Adrenal gland (tissue), 12 donors: ENCODE data around the gene ADAMTS4. TPM values are rescaled to one million over a fixed set of nuclear protein-coding genes. Genes with fewer than 3 reads are reported as not detected.
"Not testable (repeated sequence)": the region's sequence is repeated elsewhere in the genome, so short reads cannot be mapped to it uniquely, and the experiment has no call there.

ENCODE experiments used
- DNase-seq, 7 donors: peaks; one replicate each; pipeline ENCODE4 v3.0.0-alpha.2; 2019 to 2020
- H3K27ac ChIP-seq, 5 donors: fragments of 200-600 bp; sonication (generic) in 4 of 5; 1 replicate in 3 of 5; 2 replicates in 2 of 5; pipeline versions ENCODE4 v1.5.1 to v1.8.0; 2016 to 2020; ENCODE audit warnings: mild to moderate bottlenecking in 1 of 5
- H3K27me3 ChIP-seq: fragments of 200-600 bp; 2 replicates; pipeline ENCODE4 v1.8.0; 2021
- H3K36me3 ChIP-seq, 2 donors: fragments of 200-600 bp; replicated peaks in 1 of 2; 1 replicate in 1 of 2; 2 replicates in 1 of 2; pipeline versions ENCODE4 v1.5.1 to v1.8.0; 2018 to 2022
- H3K4me1 ChIP-seq, 2 donors: fragments of 200-600 bp; replicated peaks in 1 of 2; 1 replicate in 1 of 2; 2 replicates in 1 of 2; pipeline versions ENCODE4 v1.5.1 to v1.8.0; 2018 to 2021
- H3K4me3 ChIP-seq, 4 donors: fragments of 200-600 bp; sonication (generic) in 3 of 4; one replicate each; pipeline ENCODE4 v1.5.1; 2016 to 2018
- H3K9me3 ChIP-seq, 3 donors: fragments of 200-600 bp; sonication (generic) in 1 of 3; replicated peaks in 1 of 3; 1 replicate in 2 of 3; 2 replicates in 1 of 3; pipeline versions ENCODE4 v1.5.1 to v1.8.0; 2016 to 2021
- POLR2A ChIP-seq, 2 donors: fragments of 450-650 bp; IDR thresholded peaks; one replicate each; pipeline ENCODE4 v1.6.1; 2017; ENCODE audit warnings: antibody characterized with exemption in 2 of 2, mild to moderate bottlenecking in 2 of 2, moderate library complexity in 1 of 2
- WGBS, 4 donors: extraction: QIAGEN DNeasy Blood & Tissue Kit in 2 of 4; methylation state at CpG; one replicate each; pipeline versions ENCODE4 v1.1.5 to v1.1.7; 2013 to 2017; 5-methylcytosine and 5-hydroxymethylcytosine counted together
- intact Hi-C, 2 donors: fragments of 100-400 bp; cut with DNase I; formaldehyde crosslinking; loops; one replicate each; pipeline versions ENCODE4 v1.14.1 to v1.15.0; 2022 to 2023
- polyA plus RNA-seq, 3 donors: library from polyadenylated mRNA; stranded (reverse); fragments of 200-250 nt in 2 of 3; fragments of 350-450 nt in 1 of 3; fragmentation: Illumina TruSeq in 1 of 3; extraction: RNeasy Lipid Tissue Mini Kit (QIAGEN cat#74804) in 1 of 3; gene quantifications; one replicate each; pipeline ENCODE4 v1.2.3, GENCODE V29; 2013 to 2014
- total RNA-seq, 9 donors: library from RNA; depleted of rRNA in 4 of 9; stranded (reverse); fragments of >200 nt in 4 of 9; fragments of 120-200 nt in 1 of 9; fragmentation: NEBNext Ultra II Directional in 1 of 9; extraction: Animal tissue kit (Norgen Biotek cat#: 25700) in 1 of 9; gene quantifications; one replicate each; pipeline versions ENCODE4 v1.1.0 to v1.2.4, GENCODE V29; 2013 to 2023
- TF ChIP-seq, protein P1 (sequence below), 6 experiments: fragments of 450-650 bp in 4 of 6; fragments of 200-600 bp in 2 of 6; sonication (generic) in 1 of 6; IDR thresholded peaks; 1 replicate in 5 of 6; 2 replicates in 1 of 6; pipeline versions ENCODE4 v1.5.1 to v1.8.0; 2016 to 2021; ENCODE audit warnings: antibody characterized with exemption in 6 of 6, mild to moderate bottlenecking in 2 of 6, moderate library complexity in 1 of 6
- donor health status: healthy with polysubstance abuse.
- donor health status: Bipolar disorder and iron deficiency.
- donor health status: DM: yes; HTN: yes; CAD: no.
- donor health status: DM: no; HTN: no; CAD: no.
- donor health status: DM: no; HTN: no; CAD: no.
- donor health status: DM: yes; HTN: yes; CAD: no.

ADAMTS4 gene
- total and polyA plus RNA-seq, 12 donors = 0.67 to 29.2 (median 10.2) TPM

GRCh38 chr1:161226320-161226711 lies 27.5 kb upstream of the ADAMTS4 start:
- peak overlapping the region in 1 of 5 donors; percentile 4 for H3K27ac ChIP-seq
- H3K36me3 ChIP-seq = peaks cover 0 to 23% of the 10 kb centered on the region in 2 donors
- TF ChIP-seq POLR2A (IDR thresholded peaks at IDR 0.05) = no peak
- TF ChIP-seq, protein P1, sequence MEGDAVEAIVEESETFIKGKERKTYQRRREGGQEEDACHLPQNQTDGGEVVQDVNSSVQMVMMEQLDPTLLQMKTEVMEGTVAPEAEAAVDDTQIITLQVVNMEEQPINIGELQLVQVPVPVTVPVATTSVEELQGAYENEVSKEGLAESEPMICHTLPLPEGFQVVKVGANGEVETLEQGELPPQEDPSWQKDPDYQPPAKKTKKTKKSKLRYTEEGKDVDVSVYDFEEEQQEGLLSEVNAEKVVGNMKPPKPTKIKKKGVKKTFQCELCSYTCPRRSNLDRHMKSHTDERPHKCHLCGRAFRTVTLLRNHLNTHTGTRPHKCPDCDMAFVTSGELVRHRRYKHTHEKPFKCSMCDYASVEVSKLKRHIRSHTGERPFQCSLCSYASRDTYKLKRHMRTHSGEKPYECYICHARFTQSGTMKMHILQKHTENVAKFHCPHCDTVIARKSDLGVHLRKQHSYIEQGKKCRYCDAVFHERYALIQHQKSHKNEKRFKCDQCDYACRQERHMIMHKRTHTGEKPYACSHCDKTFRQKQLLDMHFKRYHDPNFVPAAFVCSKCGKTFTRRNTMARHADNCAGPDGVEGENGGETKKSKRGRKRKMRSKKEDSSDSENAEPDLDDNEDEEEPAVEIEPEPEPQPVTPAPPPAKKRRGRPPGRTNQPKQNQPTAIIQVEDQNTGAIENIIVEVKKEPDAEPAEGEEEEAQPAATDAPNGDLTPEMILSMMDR (IDR thresholded peaks at IDR 0.05) = no peak
- H3K4me3 ChIP-seq = peak overlapping the region in 3 of 4 donors; percentile 37 to 57 (median 51)
- H3K4me1 ChIP-seq = peaks cover 5 to 23% of the 10 kb centered on the region in 2 donors
- peak in 1 of 7 donors; percentile 15 for DNase-seq
- WGBS, 4 donors = 11 to 17% (median 14%) methylated on average over 12 to 15 of the region's 15 CpGs
- intact Hi-C loops = loop anchor here (5.0 to 10.0 kb wide), 5 partner anchors 61 to 156 kb away; partner anchors contain the start of gene CFAP126 (in 1 of the 2)
- no peaks in the 10 kb centered on the region for H3K27me3 ChIP-seq
- H3K9me3 ChIP-seq = no peaks in the 10 kb centered on the region

GRCh38 chr1:161225534-161226319 lies 26.9 kb upstream of the ADAMTS4 start, which contains the start of gene TOMM40L:
Gene TOMM40L, plus strand, starts transcription at chr1:161226060. Its CDS starts 430 bp downstream, at chr1:161226490.
- Histone ChIP-seq H3K4me1 (peaks cover 5 to 23% of the 10 kb centered on the region in 2 donors), H3K27me3 (no peaks in the 10 kb centered on the region), H3K36me3 (peaks cover 0 to 23% of the 10 kb centered on the region in 2 donors), H3K27ac (peak within 1 kb of the TSS in 4 of 5 donors; percentile 14 to 60 (median 36)), H3K4me3 (peak within 1 kb of the TSS in 3 of 4 donors; percentile 37 to 57 (median 51)), H3K9me3 (no peaks in the 10 kb centered on the region)
- intact Hi-C loops = loop anchor here (5.0 to 10.0 kb wide), 5 partner anchors 62 to 157 kb away; partner anchors contain the start of gene CFAP126 (in 1 of the 2)
- DNase-seq = peak; percentile 86 to 98 (median 96)
- TF ChIP-seq POLR2A (IDR thresholded peaks at IDR 0.05) = peak in 1 of 2 donors; percentile 12
- TF ChIP-seq, protein P1 (IDR thresholded peaks at IDR 0.05) = peak; percentile 23 to 69 (median 59)
- WGBS, 4 donors = 7 to 12% (median 8%) methylated on average over 15 to 16 of the region's 16 CpGs

GRCh38 chr1:161225178-161225533 lies 26.3 kb upstream of the ADAMTS4 start:
- no peak for DNase-seq
- Histone ChIP-seq H3K4me3 (no peak overlapping the region), H3K4me1 (peaks cover 5 to 23% of the 10 kb centered on the region in 2 donors), H3K36me3 (peaks cover 0 to 18% of the 10 kb centered on the region in 2 donors), H3K27me3 (no peaks in the 10 kb centered on the region), H3K27ac (peak overlapping the region in 4 of 5 donors; percentile 14 to 60 (median 36)), H3K9me3 (no peaks in the 10 kb centered on the region)
- intact Hi-C loops = loop anchor here (5.0 to 10.0 kb wide), 5 partner anchors 62 to 157 kb away; partner anchors contain the start of gene CFAP126 (in 1 of the 2)
- no peak for TF ChIP-seq POLR2A (IDR thresholded peaks at IDR 0.05)
- TF ChIP-seq, protein P1 (IDR thresholded peaks at IDR 0.05) = no peak
- WGBS, 4 donors = 65 to 77% (median 74%) methylated on average over 7 of the region's 7 CpGs

DNA sequence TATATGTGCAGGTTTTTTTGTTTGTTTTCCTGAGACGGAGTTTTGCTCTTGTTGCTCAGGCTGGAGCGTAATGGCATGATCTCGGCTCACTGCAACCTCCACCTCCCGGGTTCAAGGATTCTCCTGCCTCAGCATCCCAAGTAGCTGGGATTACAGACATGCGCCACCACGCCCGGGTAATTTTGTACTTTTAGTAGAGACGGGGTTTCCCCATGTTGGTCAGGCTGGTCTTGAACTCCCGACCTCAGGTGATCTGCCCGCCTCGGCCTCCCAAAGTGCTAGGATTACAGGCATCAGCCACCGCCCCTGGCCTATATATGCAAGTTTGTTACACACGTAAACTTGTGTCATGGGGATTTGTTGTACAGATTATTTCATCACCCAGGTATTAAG lies 25.8 kb upstream of the ADAMTS4 start:
- intact Hi-C loops = loop anchor here (5.0 to 10.0 kb wide), 5 partner anchors 63 to 158 kb away; partner anchors contain the start of gene CFAP126 (in 1 of the 2)
- Histone ChIP-seq H3K27ac (peak overlapping the region in 1 of 5 donors; percentile 60), H3K36me3 (peaks cover 0 to 14% of the 10 kb centered on the region in 2 donors), H3K4me1 (peaks cover 5 to 23% of the 10 kb centered on the region in 2 donors)
- H3K9me3 ChIP-seq, H3K4me3 ChIP-seq, H3K27me3 ChIP-seq, DNase-seq: not testable (repeated sequence)
- WGBS, 4 donors = 84 to 91% (median 90%) methylated on average over 13 of the region's 13 CpGs
